GM18508 (cell line): ENCODE data around the gene CLP1.
"Not testable (repeated sequence)": the region's sequence is repeated elsewhere in the genome, so short reads cannot be mapped to it uniquely, and the experiment has no call there.

Source experiments
- ATAC-seq: cut with Tn5 transposase; IDR thresholded peaks from one replicate; pipeline ENCODE4 v1.9.1; 2021; ENCODE audit warnings: moderate number of reproducible peaks; ENCODE audit not compliant: insufficient read depth, unreplicated experiment

CLP1 gene

GRCh38 chr11:57640068-57640800 lies 17.3 kb upstream of the CLP1 start:
- no peak for ATAC-seq

- no peak for ATAC-seq
Observed at GRCh38 chr11:57641011-57641807, 16.4 kb upstream of the CLP1 start.

GRCh38 chr11:57643802-57644201 lies 13.8 kb upstream of the CLP1 start:
- ATAC-seq: no peak

- ATAC-seq: no peak
Observed at GRCh38 chr11:57644748-57645688, 12.5 kb upstream of the CLP1 start.

- ATAC-seq: no peak
Observed at GRCh38 chr11:57645689-57646085, 11.9 kb upstream of the CLP1 start.

- ATAC-seq: no peak
Observed at GRCh38 chr11:57646194-57646798, 11.3 kb upstream of the CLP1 start.

GRCh38 chr11:57646799-57647303 lies 10.7 kb upstream of the CLP1 start:
- ATAC-seq: no peak

GRCh38 chr11:57647372-57647771 lies 10.2 kb upstream of the CLP1 start:
- no peak for ATAC-seq

- no peak for ATAC-seq
Observed at GRCh38 chr11:57647960-57648800, 9.4 kb upstream of the CLP1 start.

GRCh38 chr11:57648801-57649735 lies 8.5 kb upstream of the CLP1 start:
- no peak for ATAC-seq

GRCh38 chr11:57649826-57650738 lies 7.5 kb upstream of the CLP1 start, which contains the start of gene YPEL4:
Gene YPEL4, minus strand, starts transcription at chr11:57649912. Its CDS starts 2,805 bp downstream, at chr11:57647107.
- ATAC-seq: no peak

GRCh38 chr11:57650739-57651090 lies 6.8 kb upstream of the CLP1 start:
- ATAC-seq: no peak

GRCh38 chr11:57651408-57651807 lies 6.2 kb upstream of the CLP1 start:
- no peak for ATAC-seq

- ATAC-seq: not testable (repeated sequence)
Observed at GRCh38 chr11:57652230-57652629, 5.3 kb upstream of the CLP1 start.

- ATAC-seq: no peak
Observed at GRCh38 chr11:57652662-57653061, 4.9 kb upstream of the CLP1 start.

GRCh38 chr11:57653163-57653562 lies 4.4 kb upstream of the CLP1 start:
- no peak for ATAC-seq

GRCh38 chr11:57656885-57657193 lies 723 bp upstream of the CLP1 start:
- no peak for ATAC-seq
